GM12874 (cell line): ENCODE measurements around the gene DLST.

Experiments used
- TF ChIP-seq, protein P1 (sequence below): IDR thresholded peaks from 2 replicates; pipeline ENCODE4 v1.5.1; 2011; ENCODE audit warnings: low read depth, mild to moderate bottlenecking, control low read depth, low read length, moderate library complexity; ENCODE audit not compliant: insufficient read depth

DLST gene

GRCh38 chr14:74841230-74842207, 40.2 kb upstream of the DLST start:
- TF ChIP-seq, protein P1, sequence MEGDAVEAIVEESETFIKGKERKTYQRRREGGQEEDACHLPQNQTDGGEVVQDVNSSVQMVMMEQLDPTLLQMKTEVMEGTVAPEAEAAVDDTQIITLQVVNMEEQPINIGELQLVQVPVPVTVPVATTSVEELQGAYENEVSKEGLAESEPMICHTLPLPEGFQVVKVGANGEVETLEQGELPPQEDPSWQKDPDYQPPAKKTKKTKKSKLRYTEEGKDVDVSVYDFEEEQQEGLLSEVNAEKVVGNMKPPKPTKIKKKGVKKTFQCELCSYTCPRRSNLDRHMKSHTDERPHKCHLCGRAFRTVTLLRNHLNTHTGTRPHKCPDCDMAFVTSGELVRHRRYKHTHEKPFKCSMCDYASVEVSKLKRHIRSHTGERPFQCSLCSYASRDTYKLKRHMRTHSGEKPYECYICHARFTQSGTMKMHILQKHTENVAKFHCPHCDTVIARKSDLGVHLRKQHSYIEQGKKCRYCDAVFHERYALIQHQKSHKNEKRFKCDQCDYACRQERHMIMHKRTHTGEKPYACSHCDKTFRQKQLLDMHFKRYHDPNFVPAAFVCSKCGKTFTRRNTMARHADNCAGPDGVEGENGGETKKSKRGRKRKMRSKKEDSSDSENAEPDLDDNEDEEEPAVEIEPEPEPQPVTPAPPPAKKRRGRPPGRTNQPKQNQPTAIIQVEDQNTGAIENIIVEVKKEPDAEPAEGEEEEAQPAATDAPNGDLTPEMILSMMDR = no peak

DNA sequence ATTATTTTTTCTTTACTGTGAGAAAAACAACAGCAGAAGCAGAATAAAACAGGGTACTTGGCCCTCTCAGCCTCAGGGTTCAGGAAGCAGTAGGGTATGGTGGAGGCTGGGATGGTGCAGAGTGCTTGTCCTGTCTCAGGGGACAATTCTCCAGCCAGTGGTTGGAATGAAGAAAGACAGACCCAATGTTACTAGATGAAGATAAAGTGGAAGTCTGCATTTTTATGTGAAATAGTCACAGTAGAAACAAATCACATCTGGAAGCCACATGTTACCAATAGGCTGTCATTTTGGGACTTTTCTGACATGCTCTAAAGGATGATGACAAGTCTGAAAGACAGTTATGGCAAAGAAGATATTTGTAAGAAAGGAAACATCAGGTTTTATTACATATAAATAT, 38.1 kb upstream of the DLST start:
- TF ChIP-seq, protein P1 = no peak

DNA sequence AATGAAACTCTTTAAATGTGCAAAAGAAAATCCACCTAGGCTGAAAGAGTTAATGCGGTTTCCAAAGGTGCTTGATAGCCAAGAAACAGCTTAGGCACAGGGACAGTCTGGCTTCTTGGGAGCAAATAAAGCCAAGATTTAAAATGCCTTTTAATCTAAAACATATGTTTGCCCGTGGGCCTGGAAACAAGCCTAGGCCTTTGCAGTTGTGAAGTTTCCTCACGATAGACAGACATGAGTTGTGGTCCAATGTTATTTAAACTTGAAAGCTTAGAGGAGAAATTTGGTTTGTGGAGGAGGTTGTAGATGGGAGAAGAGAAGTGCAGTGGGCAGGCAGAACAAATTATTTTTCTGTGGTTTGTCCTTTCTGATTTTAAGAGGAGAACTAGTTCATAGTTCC, 35.5 kb upstream of the DLST start:
- TF ChIP-seq, protein P1 = no peak

- TF ChIP-seq, protein P1 = no peak
These were observed 34.6 kb upstream of the DLST start for GRCh38 chr14:74846968-74847665.

DNA sequence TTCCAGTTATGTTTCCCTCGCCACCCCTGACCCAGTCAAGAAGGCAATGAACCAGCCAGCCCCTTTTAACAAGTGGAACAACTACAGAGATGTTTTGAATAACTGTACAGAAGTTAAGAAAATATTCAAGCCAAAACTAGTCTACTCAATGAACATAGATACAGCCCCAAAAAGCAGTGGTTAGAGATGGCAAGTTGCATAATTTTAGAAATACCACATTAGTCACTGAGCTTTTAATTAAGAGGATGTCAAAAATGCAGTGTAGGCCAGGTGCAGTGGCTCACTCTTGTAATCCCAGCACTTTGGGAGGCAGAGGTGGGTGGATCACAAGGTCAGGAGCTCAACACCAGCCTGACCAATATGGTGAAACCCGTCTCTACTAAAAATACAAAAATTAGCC, 32.9 kb upstream of the DLST start:
- TF ChIP-seq, protein P1 = no peak

DNA sequence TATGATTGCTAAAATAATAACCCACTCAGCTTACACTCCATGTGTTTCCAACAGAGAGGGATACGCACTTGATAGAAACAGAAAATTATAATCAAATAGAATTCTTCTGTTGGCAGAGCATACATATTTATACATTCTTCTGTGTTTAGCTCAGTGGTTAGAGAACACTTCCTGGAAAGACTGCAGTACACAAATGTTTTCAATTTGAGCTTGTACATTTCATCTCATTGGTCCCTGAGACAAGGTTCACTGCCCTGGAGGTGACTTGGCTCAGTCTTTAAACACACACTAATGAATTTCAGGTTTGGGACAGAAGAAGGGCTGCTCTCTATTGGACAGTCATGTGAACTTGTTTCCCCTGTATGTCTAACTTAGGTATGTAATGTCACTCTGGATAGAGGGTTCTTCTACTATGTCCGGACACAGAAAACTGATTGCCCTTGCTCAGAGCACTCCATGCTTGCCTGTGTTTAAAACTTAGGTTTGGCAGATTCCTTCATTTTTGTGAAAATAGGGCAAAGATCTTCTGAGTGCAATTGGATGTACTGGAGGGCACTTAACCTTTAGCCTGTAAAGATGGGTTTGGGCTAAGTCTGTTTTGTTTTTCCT, 28.7 kb upstream of the DLST start:
- TF ChIP-seq, protein P1 = no peak

GRCh38 chr14:74853581-74853980, 28.1 kb upstream of the DLST start:
- TF ChIP-seq, protein P1 = no peak
